ENCODE results near the gene BTN1A1.

BTN1A1 gene

GRCh38 chr6:26500102-26500501 is at the start of gene BTN1A1:
Gene BTN1A1, plus strand, starts transcription at chr6:26500303. Its CDS starts 984 bp downstream, at chr6:26501287.
- Histone ChIP-seq H3K9me3 (ENCODE audit: control insufficient read depth, insufficient read depth, low read depth, low read length) (no peaks in the 10 kb centered on the region), H3K36me3 (ENCODE audit: control insufficient read depth in 2 of 2, insufficient read depth in 1 of 2, low read length in 2 of 2) (no peaks in the 10 kb centered on the region), H3K27ac (ENCODE audit: extremely low read depth, low read depth, low read length) (no peak within 1 kb of the TSS), H3K4me1 (ENCODE audit: control insufficient read depth, insufficient read depth, low read length) (no peaks in the 10 kb centered on the region), H3K4me3 (ENCODE audit: low read depth, low read length) (no peak within 1 kb of the TSS)
- POLR2A ChIA-PET = no interaction called here
- CTCF ChIA-PET = interaction anchor here (0.6 to 0.8 kb wide), 4 partner anchors 12 to 88 kb away, joined by 3 to 6 read pairs (median 4); no protein-coding TSS in a partner anchor
- TF ChIP-seq ZNF660 (tag by site-specific recombination; IDR thresholded peaks at IDR 0.05) (no peak), ZNF266 (tag by site-specific recombination; IDR thresholded peaks at IDR 0.05; ENCODE audit: low read depth) (no peak), ZNF24 (tag by site-specific recombination; IDR thresholded peaks at IDR 0.05) (no peak), ZNF175 (tag by site-specific recombination; IDR thresholded peaks at IDR 0.05) (no peak), ZNF580 (tag by site-specific recombination; IDR thresholded peaks at IDR 0.05) (no peak), ZNF768 (tag by site-specific recombination; IDR thresholded peaks at IDR 0.05) (no peak), KLF1 (tag by site-specific recombination; IDR thresholded peaks at IDR 0.05) (no peak), ZNF664 (tag by site-specific recombination; IDR thresholded peaks at IDR 0.05) (no peak), ELK4 (IDR thresholded peaks at IDR 0.05; ENCODE audit: borderline replicate concordance, low read depth, low read length) (no peak), ZBTB49 (tag by site-specific recombination; IDR thresholded peaks at IDR 0.05; ENCODE audit: low read depth) (no peak), ZNF624 (tag by site-specific recombination; IDR thresholded peaks at IDR 0.05) (no peak), ZNF335 (tag by site-specific recombination; conservative IDR thresholded peaks at IDR 0.05) (no peak), ZNF202 (tag by site-specific recombination; IDR thresholded peaks at IDR 0.05; ENCODE audit: borderline replicate concordance) (no peak), OVOL3 (tag by site-specific recombination; IDR thresholded peaks at IDR 0.05) (no peak), ZBTB17 (tag by site-specific recombination; IDR thresholded peaks at IDR 0.05) (no peak)

GRCh38 chr6:26452631-26453235 is 47.4 kb upstream of the BTN1A1 start:
- no peak overlapping the region for H3K4me3 ChIP-seq (ENCODE audit: low read depth, low read length)
- TF ChIP-seq ZNF664 (tag by site-specific recombination; IDR thresholded peaks at IDR 0.05) = no peak
- no peak for TF ChIP-seq ZNF600 (tag by site-specific recombination; IDR thresholded peaks at IDR 0.05)
- no peak for TF ChIP-seq ZNF777 (tag by site-specific recombination; IDR thresholded peaks at IDR 0.05; ENCODE audit: borderline replicate concordance)
- no peak for TF ChIP-seq ZNF311 (tag by site-specific recombination; IDR thresholded peaks at IDR 0.05; ENCODE audit: borderline replicate concordance)
- TF ChIP-seq ZXDB (tag by site-specific recombination; IDR thresholded peaks at IDR 0.05) = no peak
- TF ChIP-seq MYNN (tag by site-specific recombination; IDR thresholded peaks at IDR 0.05; ENCODE audit: borderline replicate concordance) = no peak
- TF ChIP-seq ZSCAN23 (tag by site-specific recombination; IDR thresholded peaks at IDR 0.05) = no peak
- no peak for TF ChIP-seq ZNF624 (tag by site-specific recombination; IDR thresholded peaks at IDR 0.05)
- TF ChIP-seq ZNF654 (tag by site-specific recombination; IDR thresholded peaks at IDR 0.05; ENCODE audit: low read depth) = no peak
- no peak for TF ChIP-seq ZNF184 (tag by site-specific recombination; IDR thresholded peaks at IDR 0.05)
- no peak for TF ChIP-seq ZNF433 (tag by site-specific recombination; IDR thresholded peaks at IDR 0.05; ENCODE audit: low read depth)
- TF ChIP-seq ZNF837 (tag by site-specific recombination; IDR thresholded peaks at IDR 0.05) = no peak
- TF ChIP-seq ZNF623 (tag by site-specific recombination; IDR thresholded peaks at IDR 0.05) = no peak
- no peak for TF ChIP-seq ZNF704 (tag by site-specific recombination; IDR thresholded peaks at IDR 0.05)
- no peak for TF ChIP-seq ZFHX2 (tag by site-specific recombination; conservative IDR thresholded peaks at IDR 0.05)
- no peak for TF ChIP-seq ZNF175 (tag by site-specific recombination; IDR thresholded peaks at IDR 0.05)
- TF ChIP-seq GLI2 (tag by site-specific recombination; IDR thresholded peaks at IDR 0.05; ENCODE audit: borderline replicate concordance, low read depth) = no peak
- ChIA-PET CTCF (interaction anchor here (0.6 to 1.3 kb wide), 2 partner anchors 104 to 111 kb away, joined by 4 read pairs; no protein-coding TSS in a partner anchor), POLR2A (interaction anchor here (1.5 kb wide), 1 partner anchor 70 kb away, joined by 4 read pairs; no protein-coding TSS in a partner anchor)
- no peaks in the 10 kb centered on the region for H3K36me3 ChIP-seq (ENCODE audit: control insufficient read depth in 2 of 2, insufficient read depth in 1 of 2, low read length in 2 of 2)
- H3K9me3 ChIP-seq (ENCODE audit: control insufficient read depth, insufficient read depth, low read depth, low read length) = no peaks in the 10 kb centered on the region
- H3K27ac ChIP-seq (ENCODE audit: extremely low read depth, low read depth, low read length) = no peak overlapping the region
- no peaks in the 10 kb centered on the region for H3K4me1 ChIP-seq (ENCODE audit: control insufficient read depth, insufficient read depth, low read length)
